KBM-7 (cell line): ENCODE data around the gene MYO9B.
"Not testable (repeated sequence)": the region's sequence is repeated elsewhere in the genome, so short reads cannot be mapped to it uniquely, and the experiment has no call there.

ENCODE experiments used
- DNase-seq: peaks from one replicate; pipeline ENCODE4 v3.0.0-alpha.2; 2015
- in situ Hi-C: fragments of 300-500 bp; cut with MboI; formaldehyde crosslinking; loops from 2 replicates; pipeline ENCODE4 v1.14.3; 2020; ENCODE audit warnings: low sequenced_read_pairs, low pct_unique_long_range_greater_than_20kb, mixed read lengths

MYO9B gene

GRCh38 chr19:17080440-17080801 lies 4.8 kb downstream of the MYO9B start:
- no peak for DNase-seq
- in situ Hi-C loops: no loop called here

DNA sequence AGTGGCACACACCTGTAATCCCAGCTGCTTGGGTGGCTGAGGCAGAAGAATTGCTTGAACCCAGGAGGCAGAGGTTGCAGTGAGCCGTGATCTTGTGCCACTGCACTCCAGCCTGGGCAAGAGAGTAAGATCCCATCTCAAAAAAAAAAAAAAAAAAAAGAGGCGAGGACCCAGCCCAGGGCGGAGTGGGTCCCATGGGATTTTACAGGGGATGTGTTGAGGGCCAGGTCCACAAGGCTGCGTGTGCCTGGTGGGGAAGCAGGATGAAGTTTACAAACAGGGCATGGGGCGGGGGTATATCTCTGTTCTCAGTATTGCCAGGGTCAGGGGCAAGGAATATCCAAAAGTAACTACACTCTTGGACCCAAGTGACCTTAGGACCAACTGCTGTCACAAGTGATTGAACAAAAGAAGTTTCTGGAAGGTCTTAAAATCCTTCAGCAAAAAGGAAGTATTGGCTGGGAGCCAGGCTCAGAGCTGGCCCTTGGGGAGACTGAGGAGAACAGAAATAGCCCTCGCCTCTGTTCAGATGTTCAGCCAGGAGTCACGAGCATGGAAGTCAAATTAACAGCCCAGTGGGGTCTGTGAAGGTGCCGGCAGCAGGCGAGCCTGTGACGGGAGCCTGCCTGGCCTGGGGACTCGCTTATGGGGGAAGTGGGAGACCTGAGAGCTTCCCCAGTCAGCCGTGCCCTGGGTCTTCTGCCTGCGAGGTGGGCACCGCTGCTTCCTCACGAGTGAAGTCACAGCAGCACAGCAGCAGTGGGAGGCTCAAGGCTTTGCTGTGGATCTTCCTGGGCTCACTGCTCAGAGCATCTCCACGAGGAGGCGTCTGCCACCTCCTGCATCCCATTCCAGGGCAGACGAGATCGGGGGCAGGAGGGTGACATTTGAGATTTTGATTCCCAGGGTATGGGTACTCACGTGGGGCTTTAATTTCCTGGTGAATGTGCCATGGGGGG lies 6.4 kb downstream of the MYO9B start:
- no peak for DNase-seq
- in situ Hi-C loops: no loop called here

DNA sequence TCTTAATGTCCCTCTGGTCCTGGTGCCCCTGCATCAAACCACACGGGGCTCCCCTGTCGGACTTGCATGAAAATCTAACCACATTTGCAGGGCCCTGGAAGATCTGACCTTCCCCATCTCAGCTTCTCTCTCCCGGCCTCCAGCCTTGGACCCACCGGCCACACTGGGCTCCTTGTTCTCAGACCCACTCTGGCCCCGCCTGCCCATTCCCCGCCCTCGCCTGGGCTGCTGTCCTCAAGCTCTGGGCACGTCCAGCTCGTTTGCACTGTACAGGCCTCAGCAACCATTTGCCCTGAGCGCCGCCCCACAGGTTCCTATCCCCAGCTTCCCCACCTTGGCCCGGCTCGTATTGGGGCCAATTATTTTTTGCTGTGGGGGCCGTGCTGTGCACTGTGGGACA lies 10.5 kb downstream of the MYO9B start:
- no peak for DNase-seq
- in situ Hi-C loops: no loop called here

- in situ Hi-C loops: no loop called here
- DNase-seq: no peak
Measured at GRCh38 chr19:17086834-17087233, 11.3 kb downstream of the MYO9B start.

DNA sequence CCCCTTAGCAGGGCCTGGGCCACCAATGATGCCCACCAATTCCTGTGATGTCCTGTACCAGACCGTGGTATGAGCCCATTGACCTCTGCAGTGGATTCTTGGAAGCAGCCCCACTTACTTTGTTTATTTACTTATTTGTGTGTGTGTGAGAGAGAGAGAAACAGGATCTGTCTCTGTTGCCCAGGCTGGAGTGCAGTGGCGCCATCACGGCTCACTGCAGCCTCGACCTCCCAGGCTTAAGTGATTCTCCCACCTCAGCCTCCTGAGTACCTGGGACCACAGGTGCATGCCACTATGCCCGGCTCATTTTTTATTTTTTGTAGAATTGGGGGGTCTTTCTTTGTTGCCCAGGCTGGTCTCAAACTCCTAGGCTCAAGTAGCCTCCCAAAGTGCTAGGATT lies 13.0 kb downstream of the MYO9B start:
- in situ Hi-C loops: no loop called here
- DNase-seq: no peak

DNA sequence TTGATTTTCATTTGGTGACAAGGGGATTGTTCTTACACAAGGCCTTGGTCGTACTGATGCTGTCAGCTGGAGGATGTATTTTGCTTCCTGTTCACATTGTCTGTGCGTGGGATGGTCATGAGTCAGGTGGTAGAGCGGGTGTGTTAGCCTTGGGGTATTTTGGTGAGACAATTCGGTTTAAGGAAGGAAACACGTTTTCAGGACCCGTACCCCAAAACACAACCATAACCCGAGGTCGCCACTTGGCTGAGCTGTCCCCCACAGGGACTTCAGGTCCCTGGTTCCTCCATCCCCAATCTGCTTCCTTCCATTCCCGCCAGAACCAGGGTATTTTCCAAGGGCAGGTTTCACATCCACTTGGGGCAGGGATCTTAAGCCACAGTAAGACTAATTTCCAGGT lies 15.0 kb downstream of the MYO9B start:
- in situ Hi-C loops: no loop called here
- peak; percentile 63 for DNase-seq

DNA sequence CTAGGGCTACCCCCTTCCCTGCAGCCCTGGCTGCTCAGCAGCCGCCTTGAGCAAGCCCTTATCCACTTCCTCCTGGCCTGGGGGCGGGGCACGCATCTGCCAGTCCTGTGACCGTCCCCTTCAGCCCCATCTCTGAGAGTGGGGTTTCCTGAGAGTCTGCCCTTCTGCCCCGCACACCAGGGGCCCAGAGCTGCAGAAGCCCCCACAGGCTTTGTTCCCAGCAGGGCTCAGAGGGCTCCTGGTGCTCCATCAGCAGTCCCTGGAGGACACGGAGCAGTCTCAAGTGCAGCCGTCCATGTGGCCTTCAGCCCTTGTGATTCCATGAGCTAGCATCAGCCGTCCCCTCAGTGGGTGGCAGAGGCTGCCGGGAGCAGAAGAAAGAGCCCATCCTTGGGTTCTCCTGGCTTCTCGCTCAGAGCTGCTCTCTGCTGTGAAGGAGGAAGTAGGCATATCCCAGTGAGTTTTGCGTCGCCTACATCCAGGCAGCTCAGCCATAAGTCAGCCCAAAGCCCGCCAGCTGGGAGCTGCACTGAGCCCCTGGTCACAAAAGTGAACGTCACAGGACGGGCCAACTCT lies 16.3 kb downstream of the MYO9B start:
- peak; percentile 63 for DNase-seq
- in situ Hi-C loops: no loop called here

- in situ Hi-C loops: no loop called here
- DNase-seq: no peak
Measured at GRCh38 chr19:17092696-17093095, 17.1 kb downstream of the MYO9B start.

DNA sequence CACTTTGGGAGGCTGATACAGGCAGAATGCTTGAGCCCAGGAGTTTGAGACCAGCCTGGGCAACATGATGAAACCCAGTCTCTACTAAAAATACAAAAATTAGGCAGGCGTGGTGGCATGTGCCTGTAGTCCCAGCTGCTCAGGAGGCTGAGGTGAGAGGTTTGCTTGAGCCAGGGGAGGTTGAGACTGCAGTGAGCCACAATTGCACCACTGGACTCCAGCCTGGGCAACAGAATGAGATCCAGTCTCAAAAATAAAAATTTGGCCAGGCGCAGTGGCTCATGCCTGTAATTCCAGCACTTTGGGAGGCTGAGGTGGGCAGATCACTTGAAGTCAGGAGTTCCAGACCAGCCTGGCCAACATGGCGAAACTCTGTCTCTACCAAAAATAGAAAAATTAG lies 19.1 kb downstream of the MYO9B start:
- in situ Hi-C loops: not testable (repeated sequence)

GRCh38 chr19:17095141-17095919 lies 19.8 kb downstream of the MYO9B start:
- no peak for DNase-seq
- in situ Hi-C loops: no loop called here

More for the DNA sequence above, 19.1 kb downstream of the MYO9B start:
- not testable (repeated sequence) for DNase-seq

DNA sequence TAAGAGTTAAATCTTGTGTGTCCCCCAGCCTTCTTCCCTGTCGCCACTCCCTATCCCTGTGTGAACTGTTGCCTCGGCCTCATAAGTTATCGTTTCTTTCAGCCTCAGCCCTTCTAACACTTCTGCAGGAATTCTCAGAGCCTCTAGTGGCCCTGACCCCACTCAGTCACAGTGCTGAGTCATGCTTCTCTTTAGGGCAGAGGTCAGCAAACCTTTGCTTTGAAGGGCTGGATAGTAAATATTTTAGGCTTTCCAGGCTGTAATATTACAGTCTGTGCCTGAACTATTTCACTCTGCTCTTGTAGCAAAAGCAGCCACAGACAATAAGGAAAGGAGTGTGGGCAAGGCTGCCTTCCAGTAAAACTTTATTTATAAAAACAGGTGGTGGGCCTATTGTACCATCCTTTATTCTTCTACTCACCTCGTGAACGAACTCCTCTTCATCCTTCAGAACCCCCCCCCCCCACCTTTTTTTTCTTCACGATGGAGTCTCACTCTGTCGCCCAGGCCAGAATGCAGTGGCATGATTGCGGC lies 22.1 kb downstream of the MYO9B start:
- DNase-seq: no peak
- in situ Hi-C loops: no loop called here

DNA sequence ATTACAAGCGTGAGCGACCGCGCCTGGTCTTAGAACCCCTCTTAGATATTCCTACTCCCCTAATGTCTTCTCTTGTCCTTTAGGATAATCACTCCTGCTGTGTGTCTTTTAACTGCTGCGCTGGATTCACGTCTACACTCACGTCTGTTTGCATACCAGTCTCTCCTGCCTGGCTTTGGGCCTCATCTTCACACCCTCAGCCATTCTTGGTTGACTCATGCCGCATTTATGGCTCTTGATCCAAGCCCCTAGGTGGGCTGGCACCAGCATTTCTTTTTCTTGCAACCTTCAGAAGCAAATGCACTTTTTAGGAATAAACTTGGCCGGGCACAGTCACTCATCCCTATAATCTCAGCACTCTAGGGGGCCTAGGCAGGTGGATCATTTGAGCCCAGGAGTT lies 22.7 kb downstream of the MYO9B start:
- no peak for DNase-seq
- in situ Hi-C loops: no loop called here

GRCh38 chr19:17101686-17102628 lies 26.4 kb downstream of the MYO9B start:
- no peak for DNase-seq
- in situ Hi-C loops: no loop called here

DNA sequence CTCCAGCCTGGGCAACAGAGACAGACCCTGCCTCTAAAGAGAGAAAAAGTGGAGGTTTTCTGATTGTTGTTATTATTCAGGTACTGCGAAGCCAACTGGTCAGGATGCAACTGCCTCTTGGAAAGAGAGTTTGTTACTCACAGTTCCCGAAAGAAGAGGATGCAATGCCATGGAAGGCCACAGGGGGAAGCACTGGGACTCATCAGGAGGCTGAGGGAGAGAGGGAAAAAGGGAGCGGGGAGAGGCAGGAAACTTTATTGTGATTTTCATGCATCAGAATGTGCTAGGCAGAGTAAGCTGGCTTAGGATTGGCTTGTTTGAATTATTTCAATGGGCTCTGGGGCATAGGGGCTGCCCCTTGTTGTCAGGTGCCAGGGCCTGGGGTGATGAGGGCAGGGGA lies 27.6 kb downstream of the MYO9B start:
- in situ Hi-C loops: no loop called here
- DNase-seq: peak; percentile 21

DNA sequence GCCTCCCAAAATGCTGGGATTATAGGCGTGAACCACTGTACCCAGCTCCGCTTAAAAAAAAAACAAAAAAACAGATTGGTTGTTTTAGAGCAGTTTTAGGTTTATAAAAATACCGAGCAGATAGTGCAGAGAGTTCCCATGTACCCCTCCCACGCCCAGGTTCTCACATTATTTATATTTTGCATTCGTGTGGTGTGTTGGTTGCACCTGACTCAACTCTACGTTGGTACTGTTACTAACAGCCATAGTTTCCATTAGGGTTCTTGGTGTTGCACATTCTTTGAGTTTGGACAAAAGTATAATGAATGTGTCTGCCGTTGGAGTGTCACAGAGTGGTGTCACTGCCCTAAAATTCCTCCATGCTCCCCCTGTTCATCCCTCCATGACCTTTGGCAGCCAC lies 29.1 kb downstream of the MYO9B start:
- in situ Hi-C loops: no loop called here

GRCh38 chr19:17105556-17105955 lies 30.0 kb downstream of the MYO9B start:
- no peak for DNase-seq
- in situ Hi-C loops: no loop called here

More for the DNA sequence above, 29.1 kb downstream of the MYO9B start:
- no peak for DNase-seq

DNA sequence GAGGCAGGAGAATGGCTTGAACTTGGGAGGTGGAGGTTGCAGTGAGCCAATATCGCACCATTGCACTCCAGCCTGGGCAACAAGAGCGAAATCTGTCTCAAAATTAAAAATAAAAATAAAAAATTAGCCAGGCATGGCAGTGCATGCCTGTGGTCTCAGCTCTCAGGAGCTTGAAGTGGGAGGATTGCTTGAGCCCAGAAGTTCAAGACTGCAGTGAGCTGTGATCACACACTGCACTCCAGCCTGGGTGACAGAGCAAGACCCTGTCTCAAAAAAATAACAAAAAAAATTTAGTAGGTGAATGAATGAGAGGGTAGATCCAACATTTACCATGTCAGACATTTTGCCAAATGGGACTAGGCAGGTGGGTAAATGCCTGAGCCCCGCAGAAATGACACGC lies 31.4 kb downstream of the MYO9B start:
- in situ Hi-C loops, DNase-seq: not testable (repeated sequence)

DNA sequence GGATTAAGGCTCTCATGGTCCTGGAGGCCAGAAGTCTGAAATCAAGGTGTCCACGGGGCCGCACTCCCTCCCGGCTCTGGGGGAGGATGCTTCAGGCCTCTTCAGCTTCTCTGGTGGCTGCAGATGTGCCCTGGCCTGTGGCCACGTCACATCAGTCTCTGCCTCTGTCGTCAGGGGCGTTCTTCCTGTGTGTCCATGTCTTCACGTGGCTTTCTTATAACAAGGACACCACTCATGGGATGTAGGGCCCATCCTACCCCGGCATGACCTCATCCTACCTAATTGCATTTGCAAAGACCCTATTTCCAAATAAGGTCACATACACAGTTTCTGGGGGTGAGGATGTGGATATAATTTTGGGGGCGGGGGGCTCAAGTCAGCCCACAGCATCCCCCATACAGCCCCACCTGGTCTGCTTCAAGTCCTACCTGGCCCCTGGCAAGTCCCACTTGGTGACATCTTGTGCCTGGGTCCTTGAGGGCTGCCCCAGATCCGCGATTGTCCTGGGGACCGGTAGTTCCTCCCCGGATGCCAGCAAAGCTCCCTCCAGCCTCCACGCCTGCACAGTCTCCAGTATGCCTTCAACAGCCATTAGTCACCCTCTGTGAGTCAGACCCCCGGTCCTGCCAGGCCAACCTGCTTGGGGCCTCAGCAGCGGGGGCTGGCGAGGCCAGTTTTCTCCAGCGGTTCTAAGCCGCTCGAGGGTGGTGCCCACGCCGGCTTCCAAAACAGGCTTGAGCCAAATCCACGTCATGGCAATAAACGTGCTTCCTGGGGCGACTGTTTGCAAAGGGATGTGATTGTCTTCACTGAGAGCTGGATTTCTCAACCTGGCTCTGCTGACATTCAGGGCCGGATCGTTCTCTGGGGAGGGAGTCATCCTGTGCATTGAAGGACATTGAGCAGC lies 32.2 kb downstream of the MYO9B start:
- no peak for DNase-seq
- in situ Hi-C loops: no loop called here
